Activated CD4-positive, alpha-beta T cell treated with anti-CD3 and anti-CD28 coated beads, Interleukin-2, amount 10 ng/mL, durations not matched to agents 24 days and 14 days (primary cell): ENCODE results near the gene AATF. TPM values are rescaled to one million over a fixed set of nuclear protein-coding genes. Genes with fewer than 3 reads are reported as not detected.

Experiments used
- DNase-seq: peaks from one replicate; pipeline ENCODE4 v3.0.0; 2022
- H3K27ac Mint-ChIP-seq: one replicate; pipeline ENCODE4 v1.8.0; 2022; ENCODE audit warnings: mild to moderate bottlenecking, mixed read lengths
- H3K27me3 Mint-ChIP-seq: one replicate; pipeline ENCODE4 v1.8.0; 2022; ENCODE audit warnings: mixed read lengths
- H3K36me3 Mint-ChIP-seq: one replicate; pipeline ENCODE4 v1.8.0; 2022; ENCODE audit warnings: low read depth, mild to moderate bottlenecking, mixed read lengths
- H3K4me1 Mint-ChIP-seq: one replicate; pipeline ENCODE4 v1.8.0; 2021; ENCODE audit warnings: mixed read lengths
- H3K4me3 Mint-ChIP-seq: one replicate; pipeline ENCODE4 v1.8.0; 2022; ENCODE audit warnings: mild to moderate bottlenecking, moderate library complexity, mixed read lengths
- H3K9me3 Mint-ChIP-seq: one replicate; pipeline ENCODE4 v1.8.0; 2021; ENCODE audit warnings: mixed read lengths
- intact Hi-C: fragments of 100-400 bp; cut with micrococcal nuclease; formaldehyde crosslinking; loops from one replicate; pipeline ENCODE4 v1.15.1; 2023
- total RNA-seq: library from RNA; stranded (reverse); gene quantifications from 2 replicates; pipeline ENCODE4 v1.2.3, GENCODE V29; 2022

AATF gene
- total RNA-seq, 1 donor from 2014 or later: 116 TPM

GRCh38 chr17:37039269-37039668, 90.5 kb downstream of the AATF start:
- no peak overlapping the region for H3K27ac Mint-ChIP-seq
- H3K27me3 Mint-ChIP-seq: no peaks in the 10 kb centered on the region
- H3K9me3 Mint-ChIP-seq: no peaks in the 10 kb centered on the region
- H3K4me3 Mint-ChIP-seq: no peak overlapping the region
- H3K36me3 Mint-ChIP-seq: peaks cover 28% of the 10 kb centered on the region
- intact Hi-C loops: no loop called here
- no peak for DNase-seq
- peaks cover 7% of the 10 kb centered on the region for H3K4me1 Mint-ChIP-seq

DNA sequence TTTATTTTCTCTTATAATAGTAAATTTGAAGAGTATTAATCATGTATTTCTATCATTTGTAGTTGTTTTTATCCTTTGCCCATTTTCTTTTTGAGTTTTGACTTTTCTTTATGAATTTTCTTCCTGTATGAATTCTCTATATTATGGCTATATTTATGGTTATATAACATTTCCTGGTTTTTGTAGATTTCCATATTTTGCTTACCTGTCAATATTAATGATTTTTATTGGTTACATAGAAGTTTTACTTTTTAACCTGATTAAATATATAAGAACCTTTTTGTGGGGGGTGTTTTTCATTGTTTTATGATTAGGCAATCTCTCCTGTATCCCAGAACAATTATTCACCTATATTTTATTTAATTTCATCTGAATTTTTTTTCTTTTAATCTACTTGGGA, 93.2 kb downstream of the AATF start:
- Mint-ChIP-seq H3K36me3 (peaks cover 20% of the 10 kb centered on the region), H3K27me3 (no peaks in the 10 kb centered on the region), H3K4me3 (no peak overlapping the region), H3K27ac (no peak overlapping the region), H3K4me1 (peaks cover 4% of the 10 kb centered on the region), H3K9me3 (no peaks in the 10 kb centered on the region)
- DNase-seq: no peak
- intact Hi-C loops: no loop called here

DNA sequence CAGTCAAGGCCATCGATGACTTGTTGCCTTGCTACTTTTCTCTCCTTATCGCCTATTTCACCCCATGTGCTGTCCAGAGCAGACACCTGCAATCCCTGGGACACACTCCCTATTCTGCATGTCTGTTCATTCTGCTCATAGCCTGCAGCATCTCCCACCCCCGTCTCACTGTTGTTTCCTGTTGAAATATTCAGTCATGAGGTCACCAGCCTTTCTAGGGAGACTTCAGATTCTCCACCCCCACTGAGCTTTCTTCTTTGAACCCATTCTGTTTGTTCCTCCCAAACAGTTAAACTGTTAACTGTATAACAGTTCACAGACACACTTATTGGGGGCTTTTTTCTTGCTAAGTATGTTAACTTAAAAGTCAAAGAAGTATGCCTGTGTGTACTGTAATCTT, 94.4 kb downstream of the AATF start:
- Mint-ChIP-seq H3K9me3 (no peaks in the 10 kb centered on the region), H3K36me3 (peaks cover 12% of the 10 kb centered on the region), H3K27ac (no peak overlapping the region), H3K4me1 (peaks cover 9% of the 10 kb centered on the region), H3K4me3 (no peak overlapping the region), H3K27me3 (no peaks in the 10 kb centered on the region)
- no peak for DNase-seq
- intact Hi-C loops: no loop called here

DNA sequence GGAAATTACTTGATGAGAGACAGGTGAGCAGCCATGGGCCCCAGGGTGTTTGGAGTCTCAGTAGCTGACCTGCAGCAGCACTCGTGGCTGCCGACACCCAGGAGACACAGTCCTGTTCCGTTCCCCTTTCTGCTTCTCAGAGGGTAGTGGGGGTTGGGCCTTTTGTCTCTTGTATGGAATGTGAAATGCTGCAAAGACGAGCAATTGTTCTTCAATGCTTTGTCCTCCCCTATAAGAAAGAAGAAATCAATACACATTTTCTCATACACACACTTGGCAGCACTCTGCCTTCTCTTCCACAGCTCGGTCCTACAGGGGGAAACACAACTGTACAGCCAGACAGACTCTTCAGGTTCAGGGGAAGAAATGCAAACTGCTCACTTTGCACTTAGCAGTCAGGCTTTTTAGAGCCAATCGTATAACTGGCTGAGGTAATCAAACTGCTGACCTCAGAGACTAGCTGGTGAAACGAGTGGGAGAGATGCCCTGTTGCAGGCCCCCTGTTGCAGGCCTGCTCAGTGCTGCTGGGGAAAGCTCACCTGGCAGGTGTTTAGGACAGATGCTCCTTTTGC, 96.7 kb downstream of the AATF start:
- H3K9me3 Mint-ChIP-seq: no peaks in the 10 kb centered on the region
- H3K4me3 Mint-ChIP-seq: no peak overlapping the region
- intact Hi-C loops: no loop called here
- H3K4me1 Mint-ChIP-seq: peaks cover 9% of the 10 kb centered on the region
- H3K27me3 Mint-ChIP-seq: no peaks in the 10 kb centered on the region
- no peak overlapping the region for H3K27ac Mint-ChIP-seq
- no peak for DNase-seq
- H3K36me3 Mint-ChIP-seq: peaks cover 12% of the 10 kb centered on the region

DNA sequence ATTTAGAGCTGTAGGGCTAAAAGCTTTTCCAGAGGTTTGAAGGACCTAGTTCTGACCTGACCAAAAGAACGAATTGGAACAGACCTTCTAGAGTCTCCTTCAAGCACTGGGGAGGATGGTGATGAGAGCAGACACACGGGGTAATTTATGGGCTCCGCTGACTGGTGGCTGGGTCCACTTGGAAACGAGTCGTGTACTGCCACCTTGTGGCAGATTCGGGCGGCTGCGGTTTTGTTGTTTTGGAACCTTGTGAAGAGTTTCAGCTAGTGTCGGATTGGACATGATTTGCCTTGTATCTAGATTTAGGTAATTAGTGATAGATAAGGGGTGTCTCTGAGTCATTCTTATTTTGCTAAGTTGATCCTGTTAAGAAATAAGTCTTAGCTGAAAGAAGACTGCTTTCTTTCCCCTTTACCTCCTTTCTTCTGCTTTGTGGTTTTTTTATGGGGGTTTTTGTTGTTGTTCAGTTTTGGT, 98.9 kb downstream of the AATF start:
- peaks cover 17% of the 10 kb centered on the region for H3K36me3 Mint-ChIP-seq

DNA sequence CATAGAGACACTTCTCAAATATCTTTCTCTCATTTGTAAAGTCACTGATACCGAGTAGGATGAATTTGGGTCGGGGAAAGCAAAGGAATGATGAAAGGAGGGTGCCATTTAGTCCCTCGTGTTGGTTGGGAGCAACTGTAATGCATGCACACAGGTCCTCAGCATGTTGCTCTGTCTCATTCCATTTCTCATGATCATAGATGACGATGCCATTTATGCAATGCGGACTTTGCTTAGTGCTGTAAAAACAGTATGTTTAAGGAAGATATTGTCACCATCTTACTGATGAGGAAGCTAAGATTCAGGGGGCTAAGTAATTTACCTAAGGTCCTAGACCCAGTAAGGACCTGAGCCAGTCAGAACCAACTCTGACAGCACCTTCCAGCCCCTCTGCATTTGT, 100.1 kb downstream of the AATF start:
- no peak overlapping the region for H3K4me3 Mint-ChIP-seq
- intact Hi-C loops: no loop called here

More for the DNA sequence above, 98.9 kb downstream of the AATF start:
- no peak overlapping the region for H3K4me3 Mint-ChIP-seq
- no peaks in the 10 kb centered on the region for H3K27me3 Mint-ChIP-seq
- peak overlapping the region; percentile 0 for H3K27ac Mint-ChIP-seq
- intact Hi-C loops: loop anchor here (1.0 to 2.0 kb wide), 2 partner anchors 99 to 418 kb away; partner anchors contain the start of gene AATF
- peak; percentile 92 for DNase-seq
- peaks cover 9% of the 10 kb centered on the region for H3K4me1 Mint-ChIP-seq
- no peaks in the 10 kb centered on the region for H3K9me3 Mint-ChIP-seq

GRCh38 chr17:37050920-37051319, 102.2 kb downstream of the AATF start:
- Mint-ChIP-seq H3K4me3 (no peak overlapping the region), H3K9me3 (no peaks in the 10 kb centered on the region), H3K4me1 (peaks cover 5% of the 10 kb centered on the region), H3K27ac (no peak overlapping the region), H3K27me3 (no peaks in the 10 kb centered on the region), H3K36me3 (peaks cover 16% of the 10 kb centered on the region)
- intact Hi-C loops: no loop called here
- no peak for DNase-seq

More for the DNA sequence above, 100.1 kb downstream of the AATF start:
- Mint-ChIP-seq H3K4me1 (peaks cover 5% of the 10 kb centered on the region), H3K27ac (no peak overlapping the region), H3K36me3 (peaks cover 14% of the 10 kb centered on the region), H3K27me3 (no peaks in the 10 kb centered on the region), H3K9me3 (no peaks in the 10 kb centered on the region)
- no peak for DNase-seq

GRCh38 chr17:37051381-37051780, 102.6 kb downstream of the AATF start:
- Mint-ChIP-seq H3K4me1 (peaks cover 5% of the 10 kb centered on the region), H3K36me3 (peaks cover 18% of the 10 kb centered on the region), H3K27ac (no peak overlapping the region), H3K4me3 (no peak overlapping the region), H3K27me3 (no peaks in the 10 kb centered on the region), H3K9me3 (no peaks in the 10 kb centered on the region)
- DNase-seq: no peak
- intact Hi-C loops: no loop called here

DNA sequence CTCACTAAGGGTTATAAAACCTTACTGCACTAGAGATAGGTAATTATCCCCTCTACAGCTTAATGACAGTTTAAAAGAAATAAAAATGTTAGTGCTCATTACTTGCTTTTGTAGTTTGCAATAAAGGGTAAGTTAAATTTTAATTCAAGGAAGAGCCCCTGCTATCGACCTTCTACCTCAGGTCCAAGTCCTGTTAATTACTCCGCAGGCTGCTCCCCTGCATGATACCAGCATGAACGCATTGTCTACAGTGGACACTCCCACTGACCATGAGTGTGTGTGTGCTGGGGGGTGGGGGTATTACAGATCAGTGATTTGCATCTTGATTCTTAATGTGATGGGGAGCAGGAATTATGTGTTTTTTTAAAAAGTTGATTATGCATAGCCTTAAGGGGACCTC, 103.1 kb downstream of the AATF start:
- DNase-seq: no peak
- H3K4me1 Mint-ChIP-seq: peaks cover 5% of the 10 kb centered on the region
- H3K4me3 Mint-ChIP-seq: no peak overlapping the region
- intact Hi-C loops: no loop called here
- no peak overlapping the region for H3K27ac Mint-ChIP-seq
- no peaks in the 10 kb centered on the region for H3K9me3 Mint-ChIP-seq
- H3K27me3 Mint-ChIP-seq: no peaks in the 10 kb centered on the region
- peaks cover 21% of the 10 kb centered on the region for H3K36me3 Mint-ChIP-seq

DNA sequence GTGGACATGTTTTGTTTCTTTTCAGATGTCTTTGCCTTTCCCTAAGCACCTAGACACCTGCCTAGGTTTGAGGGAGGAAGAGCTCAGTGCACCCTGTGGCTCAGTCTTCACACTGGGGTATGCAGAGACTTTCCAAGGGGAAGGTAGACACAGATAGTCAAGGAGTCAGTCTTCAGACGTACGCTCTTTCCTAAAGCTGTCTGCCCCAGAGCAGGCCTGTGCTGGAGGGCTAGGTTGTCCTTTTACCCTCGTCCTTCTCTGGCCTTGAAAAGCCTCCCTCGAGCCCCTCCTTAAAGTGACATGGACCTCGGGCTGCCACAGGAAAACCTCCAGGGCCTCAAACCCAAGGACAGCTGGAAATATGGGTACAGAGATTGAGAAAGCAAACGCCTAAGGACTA, 103.7 kb downstream of the AATF start:
- Mint-ChIP-seq H3K9me3 (no peaks in the 10 kb centered on the region), H3K27me3 (no peaks in the 10 kb centered on the region), H3K36me3 (peaks cover 24% of the 10 kb centered on the region), H3K27ac (no peak overlapping the region), H3K4me1 (peaks cover 4% of the 10 kb centered on the region), H3K4me3 (no peak overlapping the region)
- no peak for DNase-seq
- intact Hi-C loops: no loop called here

DNA sequence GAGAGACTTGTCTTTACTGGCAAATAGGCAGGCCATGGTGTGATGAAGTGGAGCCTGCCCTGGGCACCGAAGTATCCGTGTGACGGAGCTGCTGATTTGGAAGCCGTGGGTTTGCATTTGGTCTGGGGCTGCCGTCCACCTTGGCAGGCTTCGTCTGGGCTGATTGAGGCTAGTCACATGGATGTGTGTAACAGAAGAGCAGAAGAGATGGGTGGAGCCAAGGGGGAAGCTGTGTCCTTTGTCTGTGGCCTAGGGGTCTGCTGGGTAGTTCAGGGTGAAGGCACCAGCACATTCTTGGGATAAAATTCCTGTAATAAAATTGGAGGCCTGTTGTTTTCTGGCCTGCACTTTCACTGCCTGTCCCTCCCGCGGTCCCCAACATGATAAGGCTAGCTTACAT, 106.1 kb downstream of the AATF start:
- H3K36me3 Mint-ChIP-seq: peaks cover 21% of the 10 kb centered on the region
- no peak for DNase-seq
- no peak overlapping the region for H3K4me3 Mint-ChIP-seq
- H3K27ac Mint-ChIP-seq: no peak overlapping the region
- H3K9me3 Mint-ChIP-seq: no peaks in the 10 kb centered on the region
- H3K4me1 Mint-ChIP-seq: no peaks in the 10 kb centered on the region
- intact Hi-C loops: no loop called here
- no peaks in the 10 kb centered on the region for H3K27me3 Mint-ChIP-seq

DNA sequence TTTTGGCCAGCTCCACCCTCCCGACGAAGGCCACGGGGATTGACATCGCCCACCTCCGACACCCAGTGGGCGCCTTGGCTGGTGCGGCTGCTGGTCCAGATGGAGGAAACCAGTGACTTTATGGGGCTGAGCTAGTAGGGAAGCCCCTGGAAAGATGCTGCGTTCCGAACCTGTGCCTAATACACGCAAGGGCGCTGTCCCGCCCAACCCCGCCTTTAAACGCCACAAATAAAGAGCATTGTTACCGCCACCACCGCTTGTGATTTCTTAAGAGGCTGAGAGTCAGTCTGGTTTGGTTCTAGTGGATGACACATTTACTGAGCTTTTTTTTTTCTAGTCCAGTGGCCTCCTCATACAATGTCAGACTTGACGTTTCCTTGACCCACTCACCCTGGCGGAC, 107.9 kb downstream of the AATF start:
- H3K9me3 Mint-ChIP-seq: no peaks in the 10 kb centered on the region
- no peaks in the 10 kb centered on the region for H3K4me1 Mint-ChIP-seq
- DNase-seq: no peak
- H3K27me3 Mint-ChIP-seq: no peaks in the 10 kb centered on the region
- no peak overlapping the region for H3K4me3 Mint-ChIP-seq
- H3K27ac Mint-ChIP-seq: no peak overlapping the region
- intact Hi-C loops: no loop called here
- H3K36me3 Mint-ChIP-seq: peaks cover 19% of the 10 kb centered on the region

DNA sequence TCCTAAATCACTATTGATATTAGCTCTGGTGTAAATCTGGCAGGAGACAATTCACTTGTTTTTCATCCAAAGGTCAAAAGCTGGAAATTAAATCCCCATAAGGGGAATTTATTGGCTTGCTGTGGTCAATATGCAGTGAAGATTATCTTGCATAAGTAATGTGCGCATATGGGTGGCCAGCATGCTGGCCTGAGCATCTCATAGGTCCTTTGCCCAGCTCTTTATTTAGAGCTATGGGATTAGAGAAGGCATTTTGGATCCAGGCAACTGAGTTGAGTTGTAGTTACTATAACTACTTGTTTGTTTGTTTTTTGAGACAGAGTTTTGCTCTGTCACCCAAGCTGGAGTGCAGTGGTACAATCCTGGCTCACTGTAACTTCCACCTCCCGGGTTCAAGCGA, 110.7 kb downstream of the AATF start:
- no peaks in the 10 kb centered on the region for H3K9me3 Mint-ChIP-seq
- intact Hi-C loops: no loop called here

DNA sequence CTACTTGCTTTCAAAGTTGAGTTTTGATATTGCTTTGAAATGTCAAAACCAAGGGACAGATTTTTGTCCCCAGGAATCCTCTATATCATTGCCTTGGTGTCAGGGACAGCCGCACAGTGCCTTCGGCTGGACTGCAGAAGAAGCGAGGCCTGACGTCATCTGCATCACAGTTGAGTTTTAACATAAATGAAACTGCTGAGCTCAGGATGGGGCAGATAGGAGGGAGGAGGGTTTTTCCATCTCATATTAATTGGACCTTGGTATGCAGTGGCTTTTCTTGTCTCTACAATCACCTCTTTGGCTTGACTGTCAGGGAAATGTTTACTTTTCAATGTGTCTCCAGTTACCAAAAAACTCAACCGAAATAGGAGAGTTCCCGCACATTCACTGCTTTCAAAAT, 111.3 kb downstream of the AATF start:
- no peaks in the 10 kb centered on the region for H3K4me1 Mint-ChIP-seq
- no peaks in the 10 kb centered on the region for H3K27me3 Mint-ChIP-seq
- H3K9me3 Mint-ChIP-seq: no peaks in the 10 kb centered on the region
- H3K27ac Mint-ChIP-seq: no peak overlapping the region
- intact Hi-C loops: no loop called here
- H3K4me3 Mint-ChIP-seq: no peak overlapping the region
- peaks cover 12% of the 10 kb centered on the region for H3K36me3 Mint-ChIP-seq
- DNase-seq: no peak

More for the DNA sequence above, 110.7 kb downstream of the AATF start:
- Mint-ChIP-seq H3K27me3 (no peaks in the 10 kb centered on the region), H3K27ac (no peak overlapping the region), H3K4me3 (no peak overlapping the region), H3K4me1 (no peaks in the 10 kb centered on the region), H3K36me3 (peaks cover 12% of the 10 kb centered on the region)
- DNase-seq: no peak

DNA sequence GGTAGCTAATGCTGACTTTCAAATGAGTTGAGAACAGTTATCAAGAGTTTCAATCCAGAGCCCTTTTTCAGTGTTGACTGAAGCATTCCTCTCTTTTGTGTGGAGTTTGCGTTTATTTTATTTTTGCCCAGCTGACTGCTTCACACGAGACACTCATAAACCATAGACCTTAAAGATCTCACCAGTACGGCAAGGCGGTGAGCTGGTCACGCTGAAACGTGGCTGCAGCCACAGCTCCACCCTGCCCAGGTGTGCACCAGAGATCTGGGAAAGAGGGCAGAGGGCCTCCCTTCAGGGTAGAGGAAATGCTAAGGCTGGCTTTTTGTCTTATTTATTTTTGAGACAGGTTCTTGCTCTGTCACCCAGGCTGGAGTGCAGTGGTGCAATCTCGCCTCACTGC, 112.2 kb downstream of the AATF start:
- intact Hi-C loops: no loop called here
- H3K27ac Mint-ChIP-seq: no peak overlapping the region
- no peaks in the 10 kb centered on the region for H3K4me1 Mint-ChIP-seq
- H3K27me3 Mint-ChIP-seq: no peaks in the 10 kb centered on the region
- no peak for DNase-seq
- no peaks in the 10 kb centered on the region for H3K9me3 Mint-ChIP-seq
- H3K4me3 Mint-ChIP-seq: no peak overlapping the region
- H3K36me3 Mint-ChIP-seq: peaks cover 12% of the 10 kb centered on the region
